ENCODE measurements around the gene ACTN4. TPM values are rescaled to one million over a fixed set of nuclear protein-coding genes. Genes with fewer than 3 reads are reported as not detected.

The ACTN4 gene
- total and polyA plus RNA-seq, 2 donors (not counting 1 experiment from before 2014, with no cell fraction given): 108 to 164 TPM

DNA sequence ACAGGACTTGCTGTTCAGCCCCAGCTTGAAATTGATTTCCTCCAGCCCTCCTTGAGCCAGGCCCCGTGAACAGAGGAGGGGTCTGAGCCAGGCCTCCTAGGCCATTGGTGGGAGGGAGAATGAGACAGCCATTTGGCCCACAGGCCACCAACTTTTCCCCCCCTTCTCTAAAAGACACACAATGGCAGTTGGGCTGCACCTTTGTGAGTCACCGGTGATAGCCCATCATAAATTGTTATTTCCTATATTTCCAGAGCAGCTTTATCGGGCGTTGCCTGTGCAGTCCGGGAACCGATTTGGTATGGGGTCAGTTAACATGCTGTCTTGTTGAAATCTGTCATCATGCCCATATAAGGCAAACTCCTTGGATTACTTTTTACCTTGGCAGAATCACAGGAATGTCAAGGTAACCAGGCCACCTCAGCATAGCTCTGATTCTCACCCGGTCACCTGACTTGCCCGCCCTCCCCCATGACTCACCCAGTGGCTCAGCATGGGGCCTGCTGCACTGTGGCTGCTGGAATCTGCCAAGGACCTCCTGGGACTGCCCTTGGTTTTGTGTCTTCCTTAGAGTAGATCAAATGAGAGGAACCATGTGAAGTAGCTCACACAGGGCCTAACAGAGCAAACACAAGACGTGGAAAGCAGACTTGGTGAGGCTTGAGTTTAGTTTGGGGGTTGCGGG is 36.1 kb downstream of the ACTN4 start:
- intact Hi-C loops (cut with micrococcal nuclease): loop anchor here (10.0 kb wide), 1 partner anchor 49 kb away; no protein-coding TSS in a partner anchor
- H3K4me3 ChIP-seq (ENCODE audit: control extremely low read depth in 1 of 5, extremely low read depth in 1 of 5, insufficient read depth in 1 of 5, low read depth in 2 of 5, low read length in 4 of 5): no peak overlapping the region
- Mint-ChIP-seq H3K27ac (peak overlapping the region; percentile 69), H3K4me3 (peak overlapping the region; percentile 13), H3K27me3 (no peaks in the 10 kb centered on the region), H3K9me3 (ENCODE audit: insufficient read depth) (no peaks in the 10 kb centered on the region), H3K4me1 (peaks cover 74% of the 10 kb centered on the region)
- no peak overlapping the region for H2AFZ ChIP-seq (ENCODE audit: insufficient read depth, low read depth, low read length, poor library complexity, severe bottlenecking)
- peak overlapping the region; percentile 33 for H3K4me2 ChIP-seq (replicated peaks; ENCODE audit: low read depth, low read length, poor library complexity, severe bottlenecking)
- H3K27ac ChIP-seq (ENCODE audit: low read length in 2 of 2): peak overlapping the region in 1 of 2 donors; percentile 16
- peaks cover 76% of the 10 kb centered on the region for H4K20me1 ChIP-seq (ENCODE audit: control insufficient read depth, insufficient read depth, low read length, poor library complexity, severe bottlenecking)
- 57% methylated on average over 7 of the region's 10 CpGs for WGBS (ENCODE audit: insufficient coverage)
- ChIA-PET CTCF (no interaction called here), POLR2A (no interaction called here)
- H3K4me1 ChIP-seq (ENCODE audit: control insufficient read depth in 2 of 2, insufficient read depth in 2 of 2, low read length in 2 of 2): peaks cover 35 to 60% of the 10 kb centered on the region in 2 donors
- no peaks in the 10 kb centered on the region for H3K27me3 ChIP-seq (replicated peaks in 1 of 4; ENCODE audit: control extremely low read depth in 1 of 4, control insufficient read depth in 3 of 4, insufficient read depth in 4 of 4, low read length in 3 of 4)
- DNase-seq: no peak
- H3K9ac ChIP-seq (ENCODE audit: low read length): no peak overlapping the region
- peaks cover 0 to 13% of the 10 kb centered on the region in 2 experiments for H3K36me3 ChIP-seq (replicated peaks in 1 of 2; ENCODE audit: control extremely low read depth in 1 of 2, control insufficient read depth in 1 of 2, extremely low read depth in 1 of 2, insufficient read depth in 2 of 2, low read length in 1 of 2)
- TF ChIP-seq, protein P1, sequence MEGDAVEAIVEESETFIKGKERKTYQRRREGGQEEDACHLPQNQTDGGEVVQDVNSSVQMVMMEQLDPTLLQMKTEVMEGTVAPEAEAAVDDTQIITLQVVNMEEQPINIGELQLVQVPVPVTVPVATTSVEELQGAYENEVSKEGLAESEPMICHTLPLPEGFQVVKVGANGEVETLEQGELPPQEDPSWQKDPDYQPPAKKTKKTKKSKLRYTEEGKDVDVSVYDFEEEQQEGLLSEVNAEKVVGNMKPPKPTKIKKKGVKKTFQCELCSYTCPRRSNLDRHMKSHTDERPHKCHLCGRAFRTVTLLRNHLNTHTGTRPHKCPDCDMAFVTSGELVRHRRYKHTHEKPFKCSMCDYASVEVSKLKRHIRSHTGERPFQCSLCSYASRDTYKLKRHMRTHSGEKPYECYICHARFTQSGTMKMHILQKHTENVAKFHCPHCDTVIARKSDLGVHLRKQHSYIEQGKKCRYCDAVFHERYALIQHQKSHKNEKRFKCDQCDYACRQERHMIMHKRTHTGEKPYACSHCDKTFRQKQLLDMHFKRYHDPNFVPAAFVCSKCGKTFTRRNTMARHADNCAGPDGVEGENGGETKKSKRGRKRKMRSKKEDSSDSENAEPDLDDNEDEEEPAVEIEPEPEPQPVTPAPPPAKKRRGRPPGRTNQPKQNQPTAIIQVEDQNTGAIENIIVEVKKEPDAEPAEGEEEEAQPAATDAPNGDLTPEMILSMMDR (IDR thresholded peaks at IDR 0.05): no peak
- peaks cover 100% of the 10 kb centered on the region for H3K79me2 ChIP-seq (ENCODE audit: control insufficient read depth, insufficient read depth, low read length)
- peak; percentile 37 for ATAC-seq (ENCODE audit: low read depth)
- no peaks in the 10 kb centered on the region for H3K9me3 ChIP-seq (ENCODE audit: control extremely low read depth in 1 of 3, control insufficient read depth in 2 of 3, insufficient read depth in 1 of 3, low read length in 2 of 3)

DNA sequence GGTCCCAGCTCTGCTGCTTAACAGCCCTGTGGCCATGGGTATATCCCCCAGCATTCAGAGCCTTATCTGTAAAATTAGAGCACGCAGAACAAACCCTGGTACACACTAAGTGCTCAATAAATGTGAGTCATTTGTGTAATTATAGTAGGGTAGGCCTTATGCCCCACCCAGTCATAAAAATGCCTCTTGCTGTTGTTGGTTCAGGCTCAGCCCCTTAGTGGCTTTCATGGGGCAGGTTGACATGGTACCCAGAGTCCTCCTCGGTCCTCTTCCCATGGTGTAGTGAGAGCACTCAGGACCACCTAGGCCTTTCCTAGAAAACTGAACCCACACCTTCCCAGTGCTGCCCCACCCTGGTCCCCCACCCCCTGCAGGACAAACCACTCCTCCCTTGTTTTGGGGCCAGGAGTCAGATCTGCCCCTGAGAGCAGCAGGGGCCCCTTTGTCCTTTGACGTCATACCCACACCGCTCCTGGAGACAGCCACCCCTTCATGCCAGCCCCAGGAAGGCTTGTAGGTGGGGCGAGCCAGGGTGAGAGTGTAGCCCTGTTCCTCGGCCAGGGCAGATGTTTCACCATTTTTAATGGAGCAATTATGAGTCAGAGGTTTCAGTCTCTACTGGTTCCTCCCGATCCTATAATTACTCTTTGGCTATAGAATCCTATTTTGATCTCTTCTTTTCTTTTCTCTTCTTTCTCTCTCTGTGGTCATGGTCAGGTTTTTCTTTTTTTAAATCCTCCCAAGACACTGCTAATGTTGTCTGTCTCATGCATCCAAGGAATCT is 36.8 kb downstream of the ACTN4 start:
- 46% methylated on average over 3 of the region's 7 CpGs for WGBS (ENCODE audit: insufficient coverage)
- Mint-ChIP-seq H3K9me3 (ENCODE audit: insufficient read depth) (no peaks in the 10 kb centered on the region), H3K27ac (peak overlapping the region; percentile 69), H3K4me1 (peaks cover 74% of the 10 kb centered on the region), H3K27me3 (no peaks in the 10 kb centered on the region), H3K4me3 (no peak overlapping the region)
- H3K27ac ChIP-seq (ENCODE audit: low read length in 2 of 2): peak overlapping the region in 1 of 2 donors; percentile 16
- H3K9ac ChIP-seq (ENCODE audit: low read length): no peak overlapping the region
- ChIA-PET POLR2A (no interaction called here), CTCF (no interaction called here)
- ATAC-seq (ENCODE audit: low read depth) (no peak), DNase-seq (no peak)
- H3K9me3 ChIP-seq (ENCODE audit: control extremely low read depth in 1 of 3, control insufficient read depth in 2 of 3, insufficient read depth in 1 of 3, low read length in 2 of 3): no peaks in the 10 kb centered on the region
- peaks cover 31 to 56% of the 10 kb centered on the region in 2 donors for H3K4me1 ChIP-seq (ENCODE audit: control insufficient read depth in 2 of 2, insufficient read depth in 2 of 2, low read length in 2 of 2)
- peaks cover 76% of the 10 kb centered on the region for H4K20me1 ChIP-seq (ENCODE audit: control insufficient read depth, insufficient read depth, low read length, poor library complexity, severe bottlenecking)
- H3K79me2 ChIP-seq (ENCODE audit: control insufficient read depth, insufficient read depth, low read length): peaks cover 99% of the 10 kb centered on the region
- TF ChIP-seq EZH2 (IDR thresholded peaks at IDR 0.05; ENCODE audit: borderline replicate concordance, insufficient read depth, low read depth, low read length, poor library complexity, severe bottlenecking): no peak
- TF ChIP-seq, protein P1 (IDR thresholded peaks at IDR 0.05): no peak
- intact Hi-C loops (cut with micrococcal nuclease): loop anchor here (10.0 kb wide), 1 partner anchor 49 kb away; no protein-coding TSS in a partner anchor
- no peak overlapping the region for H3K4me3 ChIP-seq (ENCODE audit: control extremely low read depth in 1 of 5, extremely low read depth in 1 of 5, insufficient read depth in 1 of 5, low read depth in 2 of 5, low read length in 4 of 5)
- H2AFZ ChIP-seq (ENCODE audit: insufficient read depth, low read depth, low read length, poor library complexity, severe bottlenecking): no peak overlapping the region
- H3K4me2 ChIP-seq (replicated peaks; ENCODE audit: low read depth, low read length, poor library complexity, severe bottlenecking): no peak overlapping the region
- H3K27me3 ChIP-seq (replicated peaks in 1 of 4; ENCODE audit: control extremely low read depth in 1 of 4, control insufficient read depth in 3 of 4, insufficient read depth in 4 of 4, low read length in 3 of 4): no peaks in the 10 kb centered on the region
- H3K36me3 ChIP-seq (replicated peaks in 1 of 2; ENCODE audit: control extremely low read depth in 1 of 2, control insufficient read depth in 1 of 2, extremely low read depth in 1 of 2, insufficient read depth in 2 of 2, low read length in 1 of 2): peaks cover 0 to 10% of the 10 kb centered on the region in 2 experiments

Data from B cell (primary cell).